Adrenal gland (tissue), 12 donors: ENCODE results near the gene HOXA10. TPM values are rescaled to one million over a fixed set of nuclear protein-coding genes. Genes with fewer than 3 reads are reported as not detected.

Experiments used
- DNase-seq, 7 donors: peaks; one replicate each; pipeline ENCODE4 v3.0.0-alpha.2; 2019 to 2020
- H3K27ac ChIP-seq, 5 donors: fragments of 200-600 bp; sonication (generic) in 4 of 5; 1 replicate in 3 of 5; 2 replicates in 2 of 5; pipeline versions ENCODE4 v1.5.1 to v1.8.0; 2016 to 2020; ENCODE audit warnings: mild to moderate bottlenecking in 1 of 5
- H3K27me3 ChIP-seq: fragments of 200-600 bp; 2 replicates; pipeline ENCODE4 v1.8.0; 2021
- H3K36me3 ChIP-seq, 2 donors: fragments of 200-600 bp; replicated peaks in 1 of 2; 1 replicate in 1 of 2; 2 replicates in 1 of 2; pipeline versions ENCODE4 v1.5.1 to v1.8.0; 2018 to 2022
- H3K4me1 ChIP-seq, 2 donors: fragments of 200-600 bp; replicated peaks in 1 of 2; 1 replicate in 1 of 2; 2 replicates in 1 of 2; pipeline versions ENCODE4 v1.5.1 to v1.8.0; 2018 to 2021
- H3K4me3 ChIP-seq, 4 donors: fragments of 200-600 bp; sonication (generic) in 3 of 4; one replicate each; pipeline ENCODE4 v1.5.1; 2016 to 2018
- H3K9me3 ChIP-seq, 3 donors: fragments of 200-600 bp; sonication (generic) in 1 of 3; replicated peaks in 1 of 3; 1 replicate in 2 of 3; 2 replicates in 1 of 3; pipeline versions ENCODE4 v1.5.1 to v1.8.0; 2016 to 2021
- CTCF ChIP-seq, 6 experiments: fragments of 450-650 bp in 4 of 6; fragments of 200-600 bp in 2 of 6; sonication (generic) in 1 of 6; IDR thresholded peaks; 1 replicate in 5 of 6; 2 replicates in 1 of 6; pipeline versions ENCODE4 v1.5.1 to v1.8.0; 2016 to 2021; ENCODE audit warnings: antibody characterized with exemption in 6 of 6, mild to moderate bottlenecking in 2 of 6, moderate library complexity in 1 of 6
- POLR2A ChIP-seq, 2 donors: fragments of 450-650 bp; IDR thresholded peaks; one replicate each; pipeline ENCODE4 v1.6.1; 2017; ENCODE audit warnings: antibody characterized with exemption in 2 of 2, mild to moderate bottlenecking in 2 of 2, moderate library complexity in 1 of 2
- WGBS, 4 donors: extraction: QIAGEN DNeasy Blood & Tissue Kit in 2 of 4; methylation state at CpG; one replicate each; pipeline versions ENCODE4 v1.1.5 to v1.1.7; 2013 to 2017; 5-methylcytosine and 5-hydroxymethylcytosine counted together
- intact Hi-C, 2 donors: fragments of 100-400 bp; cut with DNase I; formaldehyde crosslinking; loops; one replicate each; pipeline versions ENCODE4 v1.14.1 to v1.15.0; 2022 to 2023
- polyA plus RNA-seq, 3 donors: library from polyadenylated mRNA; stranded (reverse); fragments of 200-250 nt in 2 of 3; fragments of 350-450 nt in 1 of 3; fragmentation: Illumina TruSeq in 1 of 3; extraction: RNeasy Lipid Tissue Mini Kit (QIAGEN cat#74804) in 1 of 3; gene quantifications; one replicate each; pipeline ENCODE4 v1.2.3, GENCODE V29; 2013 to 2014
- total RNA-seq, 9 donors: library from RNA; depleted of rRNA in 4 of 9; stranded (reverse); fragments of >200 nt in 4 of 9; fragments of 120-200 nt in 1 of 9; fragmentation: NEBNext Ultra II Directional in 1 of 9; extraction: Animal tissue kit (Norgen Biotek cat#: 25700) in 1 of 9; gene quantifications; one replicate each; pipeline versions ENCODE4 v1.1.0 to v1.2.4, GENCODE V29; 2013 to 2023
- donor health status: healthy with polysubstance abuse.
- donor health status: Bipolar disorder and iron deficiency.
- donor health status: DM: yes; HTN: yes; CAD: no.
- donor health status: DM: no; HTN: no; CAD: no.
- donor health status: DM: no; HTN: no; CAD: no.
- donor health status: DM: yes; HTN: yes; CAD: no.

Gene HOXA10
- total and polyA plus RNA-seq, 12 donors, result 0.11 to 14.7 (median 11.3) TPM

- TF ChIP-seq CTCF (IDR thresholded peaks at IDR 0.05) (no peak), POLR2A (IDR thresholded peaks at IDR 0.05) (no peak)
- Histone ChIP-seq H3K4me1 (peaks cover 16 to 28% of the 10 kb centered on the region in 2 donors), H3K27ac (peak overlapping the region in 4 of 5 donors; percentile 49 to 99 (median 78)), H3K36me3 (peaks cover 0 to 12% of the 10 kb centered on the region in 2 donors), H3K27me3 (no peaks in the 10 kb centered on the region), H3K9me3 (no peaks in the 10 kb centered on the region), H3K4me3 (peak overlapping the region in 1 of 4 donors; percentile 17)
- intact Hi-C loops, result no loop called here
- DNase-seq, result peak in 3 of 7 donors; percentile 23 to 59 (median 27)
- 66 to 76% (median 70%) methylated on average over 37 to 47 of the region's 47 CpGs for WGBS, 4 donors
Measured at GRCh38 chr7:27145165-27145913, 28.8 kb downstream of the HOXA10 start.

- DNase-seq, result peak in 2 of 7 donors; percentile 33 to 56
- H3K4me1 ChIP-seq, result peaks cover 16 to 28% of the 10 kb centered on the region in 2 donors
- peak overlapping the region in 4 of 5 donors; percentile 49 to 99 (median 78) for H3K27ac ChIP-seq
- no peaks in the 10 kb centered on the region for H3K27me3 ChIP-seq
- H3K36me3 ChIP-seq, result peaks cover 0 to 12% of the 10 kb centered on the region in 2 donors
- H3K9me3 ChIP-seq, result no peaks in the 10 kb centered on the region
- no peak overlapping the region for H3K4me3 ChIP-seq
- no peak for TF ChIP-seq POLR2A (IDR thresholded peaks at IDR 0.05)
- no peak for TF ChIP-seq CTCF (IDR thresholded peaks at IDR 0.05)
- WGBS, 4 donors, result 41 to 66% (median 58%) methylated on average over 17 to 31 of the region's 31 CpGs
- intact Hi-C loops, result loop anchor here (5.0 kb wide), 1 partner anchor 287 kb away; no protein-coding TSS in a partner anchor
Measured at GRCh38 chr7:27144781-27145164, 29.3 kb downstream of the HOXA10 start.

- peaks cover 0 to 12% of the 10 kb centered on the region in 2 donors for H3K36me3 ChIP-seq
- peak overlapping the region in 4 of 5 donors; percentile 57 to 99 (median 78) for H3K27ac ChIP-seq
- intact Hi-C loops, result loop anchor here (5.0 kb wide), 1 partner anchor 287 kb away; no protein-coding TSS in a partner anchor
- peaks cover 16 to 28% of the 10 kb centered on the region in 2 donors for H3K4me1 ChIP-seq
- WGBS, 4 donors, result 47 to 55% (median 51%) methylated on average over 39 to 40 of the region's 40 CpGs
- H3K27me3 ChIP-seq, result no peaks in the 10 kb centered on the region
- TF ChIP-seq POLR2A (IDR thresholded peaks at IDR 0.05), result peak in 1 of 2 donors; percentile 2
- TF ChIP-seq CTCF (IDR thresholded peaks at IDR 0.05), result peak in 2 of 6 experiments; percentile 13 to 25
- H3K4me3 ChIP-seq, result no peak overlapping the region
- no peaks in the 10 kb centered on the region for H3K9me3 ChIP-seq
- peak in 2 of 7 donors; percentile 19 to 56 for DNase-seq
Measured at GRCh38 chr7:27143950-27144780, 30.0 kb downstream of the HOXA10 start.
